Cardiac septum (tissue), 1 donor: ENCODE data around the gene GALNTL6. TPM values are rescaled to one million over a fixed set of nuclear protein-coding genes. Genes with fewer than 3 reads are reported as not detected.
"Not testable (repeated sequence)": the region's sequence is repeated elsewhere in the genome, so short reads cannot be mapped to it uniquely, and the experiment has no call there.

ENCODE experiments used
- DNase-seq: peaks from one replicate; pipeline ENCODE4 v3.0.0-alpha.2; 2020; ENCODE audit warnings: low spot score
- intact Hi-C: fragments of 100-400 bp; cut with DNase I; formaldehyde crosslinking; loops from one replicate; pipeline ENCODE4 v1.14.0; 2022
- total RNA-seq: library from RNA; stranded (reverse); fragmentation: NEBNext Ultra II Directional; extraction: Animal tissue kit (Norgen Biotek cat#: 25700); gene quantifications from one replicate; pipeline ENCODE4 v1.2.1, GENCODE V29; 2021
- donor health status: DM: no; HTN: no; CAD: no.

GALNTL6 gene
- total RNA-seq, 1 donor from 2014 or later = not detected

DNA sequence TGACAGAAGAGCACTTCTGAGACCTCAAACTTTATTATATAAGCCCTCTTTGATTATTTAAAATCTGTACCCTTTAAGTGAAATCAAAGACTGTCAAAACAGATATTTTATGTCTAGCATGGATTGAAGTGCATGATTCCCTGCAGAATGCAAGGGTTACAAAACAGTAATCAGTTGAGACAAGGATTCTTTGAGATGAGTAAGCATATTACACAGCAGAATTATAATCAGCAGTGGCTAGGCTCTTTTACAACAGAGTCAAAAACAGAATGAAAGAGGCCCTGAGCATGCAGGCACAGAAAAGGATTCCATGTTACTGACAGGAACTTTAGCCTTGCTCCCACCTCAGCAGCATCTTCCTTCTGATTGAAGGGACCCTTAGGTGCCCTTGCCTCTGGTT is 867.5 kb downstream of the GALNTL6 start:
- DNase-seq = no peak
- intact Hi-C loops = no loop called here

GRCh38 chr4:172683021-172683420 is 869.8 kb downstream of the GALNTL6 start:
- intact Hi-C loops = no loop called here
- DNase-seq = no peak

DNA sequence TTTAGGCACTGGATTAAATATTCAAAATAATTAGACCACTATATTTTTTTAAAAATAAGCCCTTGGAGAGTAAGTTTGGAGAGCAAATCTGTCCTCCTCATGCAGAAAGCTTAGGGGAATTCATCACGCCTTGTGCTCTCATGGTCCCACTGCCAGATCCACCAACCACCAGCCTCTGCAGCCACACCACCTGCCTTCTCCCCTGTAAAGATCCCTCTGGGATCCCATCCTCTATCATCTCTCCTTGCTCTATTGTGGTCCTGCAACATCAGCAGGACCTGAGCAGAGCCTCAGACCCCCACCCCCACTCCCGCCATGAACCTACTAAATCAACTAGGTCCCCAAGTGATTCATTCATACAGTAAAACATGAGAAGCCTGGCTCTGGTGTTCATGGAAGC is 872.8 kb downstream of the GALNTL6 start:
- DNase-seq = no peak
- intact Hi-C loops = no loop called here

GRCh38 chr4:172688534-172688933 is 875.3 kb downstream of the GALNTL6 start:
- intact Hi-C loops = no loop called here
- no peak for DNase-seq

DNA sequence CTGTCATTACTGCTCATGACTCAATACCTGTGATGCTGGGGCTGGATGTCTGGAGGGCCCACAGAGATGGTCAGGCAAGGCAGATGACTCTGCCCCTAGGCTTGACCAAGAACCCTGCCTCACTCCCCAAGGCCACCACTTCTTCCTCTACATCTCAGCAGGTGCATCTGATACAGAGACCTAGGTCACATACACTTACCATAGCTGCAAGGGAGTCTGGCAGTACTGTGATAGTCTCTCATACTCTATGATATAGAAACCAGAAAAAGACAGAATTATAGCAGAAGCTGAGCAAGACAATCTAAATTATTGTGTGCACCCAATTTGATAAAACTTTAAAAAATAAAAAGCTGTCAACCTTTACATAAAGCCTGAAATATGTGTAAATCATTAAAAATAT is 878.3 kb downstream of the GALNTL6 start:
- intact Hi-C loops = no loop called here
- DNase-seq = no peak

GRCh38 chr4:172692701-172693100 is 879.5 kb downstream of the GALNTL6 start:
- intact Hi-C loops = no loop called here
- no peak for DNase-seq

DNA sequence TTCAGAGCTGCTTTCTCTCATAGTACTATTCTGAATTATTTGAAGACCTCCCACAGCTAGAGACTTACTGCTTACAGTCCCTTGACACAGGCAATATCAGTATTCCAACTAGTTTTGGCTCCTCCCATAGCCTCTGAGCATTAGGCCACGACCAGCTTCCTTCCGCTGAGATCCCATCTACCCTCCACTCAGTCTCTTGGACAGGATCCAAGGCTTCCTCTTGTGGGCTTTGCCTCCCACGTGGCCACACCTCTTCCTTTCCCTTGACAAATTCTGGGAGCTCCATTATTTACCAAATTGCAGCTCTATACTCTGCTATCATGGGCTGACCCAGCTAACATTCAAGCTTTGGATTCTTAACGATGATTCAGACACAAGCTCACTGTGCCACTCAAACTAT is 885.1 kb downstream of the GALNTL6 start:
- intact Hi-C loops = no loop called here
- DNase-seq = no peak

- intact Hi-C loops = no loop called here
- DNase-seq = no peak
Observed at GRCh38 chr4:172705565-172705964, 892.4 kb downstream of the GALNTL6 start.

GRCh38 chr4:172706000-172706399 is 892.8 kb downstream of the GALNTL6 start:
- intact Hi-C loops = no loop called here

GRCh38 chr4:172707622-172708021 is 894.4 kb downstream of the GALNTL6 start:
- intact Hi-C loops = no loop called here
- no peak for DNase-seq

More at GRCh38 chr4:172706000-172706399, 892.8 kb downstream of the GALNTL6 start:
- no peak for DNase-seq

DNA sequence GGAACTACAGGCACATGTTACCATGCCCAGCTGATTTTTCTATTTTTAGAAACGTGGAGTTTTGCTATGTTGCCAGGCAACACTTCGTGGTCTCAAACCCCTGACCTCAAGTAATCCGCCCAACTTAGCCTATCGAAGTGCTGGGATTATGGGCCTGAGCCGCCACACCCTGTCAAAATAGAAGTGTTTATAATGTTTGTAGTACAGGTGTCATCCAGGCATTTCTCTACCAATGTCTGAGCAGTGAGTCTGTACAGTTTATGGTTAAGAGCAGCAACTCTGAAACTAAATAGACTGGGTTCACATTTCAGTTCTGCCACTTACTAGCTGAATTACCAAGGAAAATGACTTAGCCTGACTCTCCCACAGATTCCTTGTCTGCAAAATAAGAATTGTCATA is 895.0 kb downstream of the GALNTL6 start:
- no peak for DNase-seq
- intact Hi-C loops = no loop called here

DNA sequence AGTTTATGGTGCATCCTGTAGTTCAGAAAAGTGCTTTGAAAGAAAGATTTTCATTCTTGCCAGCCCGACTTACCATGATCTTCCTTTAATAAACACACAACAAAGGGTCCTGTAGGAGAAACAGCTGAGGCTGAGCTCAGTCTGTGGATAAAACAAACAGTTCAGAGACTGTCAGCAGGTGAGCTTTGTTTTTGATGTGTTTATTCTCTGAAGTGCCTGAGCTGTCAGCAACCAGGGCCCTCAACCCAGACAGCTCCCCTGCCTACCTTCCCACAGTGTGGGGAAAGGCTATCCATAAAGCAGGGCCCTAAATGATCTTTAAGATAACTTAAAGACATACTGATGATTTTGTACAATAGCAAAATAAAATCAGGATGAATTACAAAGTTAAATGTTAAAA is 896.2 kb downstream of the GALNTL6 start:
- intact Hi-C loops = no loop called here

GRCh38 chr4:172716291-172716690 is 903.1 kb downstream of the GALNTL6 start:
- no peak for DNase-seq

More for the DNA sequence above, 896.2 kb downstream of the GALNTL6 start:
- no peak for DNase-seq

GRCh38 chr4:172721659-172722058 is 908.5 kb downstream of the GALNTL6 start:
- no peak for DNase-seq
- intact Hi-C loops = no loop called here

More at GRCh38 chr4:172716291-172716690, 903.1 kb downstream of the GALNTL6 start:
- intact Hi-C loops = no loop called here

DNA sequence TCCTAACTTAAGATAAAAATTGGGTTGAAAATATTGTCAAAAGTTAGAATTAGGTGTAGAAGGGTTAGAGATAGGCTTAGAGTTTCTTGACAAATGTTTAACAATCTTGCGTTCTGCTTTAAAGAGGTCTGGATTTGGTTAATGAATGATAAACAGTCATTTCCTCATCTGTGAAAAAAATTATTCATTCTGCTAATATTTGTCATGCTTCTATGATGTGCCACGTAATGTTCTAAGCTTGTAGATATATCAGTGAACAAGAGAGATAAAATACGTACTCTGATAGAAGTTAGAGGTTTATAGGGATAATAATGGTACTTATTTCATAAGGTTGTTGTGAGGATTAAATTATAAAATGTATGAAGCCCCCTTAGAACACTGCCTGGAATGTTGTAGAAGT is 912.4 kb downstream of the GALNTL6 start:
- intact Hi-C loops = no loop called here
- DNase-seq = no peak

- no peak for DNase-seq
- intact Hi-C loops = no loop called here
Observed at GRCh38 chr4:172726001-172726423, 912.8 kb downstream of the GALNTL6 start.

GRCh38 chr4:172727631-172728030 is 914.4 kb downstream of the GALNTL6 start:
- no peak for DNase-seq
- intact Hi-C loops = no loop called here

- DNase-seq, intact Hi-C loops: not testable (repeated sequence)
Observed at GRCh38 chr4:172733645-172734044, 920.4 kb downstream of the GALNTL6 start.

DNA sequence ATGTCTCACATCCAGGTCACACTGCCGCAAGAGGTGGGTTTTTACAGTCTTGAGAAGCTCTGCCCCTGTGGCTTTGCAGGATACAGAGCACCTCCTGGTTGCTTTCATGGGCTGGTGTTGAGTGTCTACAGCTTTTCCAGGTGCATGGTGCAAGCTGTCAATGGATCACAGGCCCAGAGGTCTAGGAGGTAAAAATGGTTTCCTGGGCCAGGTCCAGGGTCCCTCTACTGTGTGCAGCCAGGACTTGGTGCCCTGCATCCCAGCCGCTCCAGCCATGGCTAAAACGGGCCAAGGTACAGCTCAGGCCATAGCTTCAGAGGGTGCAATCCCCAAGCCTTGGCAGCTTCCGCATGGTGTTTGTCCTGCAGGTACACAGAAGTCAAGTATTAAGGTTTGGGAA is 921.4 kb downstream of the GALNTL6 start:
- intact Hi-C loops = no loop called here
- no peak for DNase-seq

DNA sequence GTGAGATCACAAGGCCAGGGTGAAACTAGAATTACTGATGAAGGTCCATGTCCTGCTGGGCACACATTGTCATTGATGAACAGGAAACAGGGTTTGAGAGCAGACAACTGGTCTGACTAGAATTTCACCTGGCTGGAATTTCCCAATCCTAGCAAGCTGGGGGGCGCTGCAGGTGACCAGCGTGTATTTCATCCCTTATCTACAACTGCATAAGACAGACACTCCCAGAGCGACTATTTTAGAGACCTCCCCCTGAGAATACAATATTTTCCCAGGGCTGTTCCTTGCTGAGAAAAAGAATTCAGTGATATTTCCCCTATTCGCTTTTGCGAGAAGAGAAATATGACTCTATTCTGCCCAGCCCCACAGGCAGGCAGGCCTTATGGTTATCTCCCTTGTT is 922.8 kb downstream of the GALNTL6 start:
- no peak for DNase-seq
- intact Hi-C loops = no loop called here

GRCh38 chr4:172740434-172740833 is 927.2 kb downstream of the GALNTL6 start:
- DNase-seq = no peak
- intact Hi-C loops = no loop called here

DNA sequence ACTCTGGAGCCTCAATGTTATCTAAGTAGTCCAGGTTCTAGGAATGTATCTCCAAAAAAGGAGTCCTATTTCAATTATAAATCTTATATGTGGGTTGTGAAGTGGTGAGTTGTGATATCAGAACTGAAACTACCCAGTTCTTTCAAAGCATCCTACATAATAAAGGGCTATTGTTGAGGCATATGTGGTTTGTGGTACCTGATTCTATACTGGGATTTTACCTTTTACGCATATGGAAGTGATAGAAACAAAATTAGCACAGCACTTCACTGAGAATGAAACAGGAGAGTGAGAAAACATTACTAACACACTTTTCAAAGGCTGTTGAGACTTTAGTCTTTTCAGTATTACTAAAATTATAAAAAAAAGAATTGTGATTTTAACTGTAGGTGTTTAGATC is 937.7 kb downstream of the GALNTL6 start:
- intact Hi-C loops = no loop called here
- DNase-seq = no peak
